GM15510 (cell line): ENCODE data around the gene ANTXR2.

ENCODE experiments used
- POLR2A ChIP-seq: IDR thresholded peaks from 3 replicates; pipeline ENCODE4 v1.6.1; 2011; ENCODE audit warnings: borderline replicate concordance; ENCODE audit not compliant: insufficient read length; ENCODE audit errors: extremely low read depth

Gene ANTXR2

GRCh38 chr4:80029364-80029763 is 43.7 kb downstream of the ANTXR2 start:
- no peak for TF ChIP-seq POLR2A

DNA sequence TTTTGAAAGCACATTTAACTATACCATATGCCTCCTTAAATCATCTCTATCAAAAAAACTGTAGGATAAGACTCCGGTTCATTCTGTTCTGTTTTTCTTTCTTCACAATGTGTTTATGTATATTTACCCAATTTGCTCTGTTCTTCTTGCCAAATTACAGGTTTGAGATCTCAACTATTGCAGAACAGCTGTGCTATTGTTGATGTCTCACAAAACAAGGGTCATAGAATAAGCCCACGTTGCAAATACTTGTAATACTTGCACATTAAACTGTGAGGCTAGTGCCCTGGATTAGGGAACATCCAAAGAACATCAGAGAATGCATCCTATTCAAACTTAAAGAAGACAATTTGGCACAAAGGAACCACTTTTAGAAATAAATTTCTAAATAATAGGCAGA is 45.4 kb downstream of the ANTXR2 start:
- TF ChIP-seq POLR2A = no peak

GRCh38 chr4:80026100-80026499 is 46.9 kb downstream of the ANTXR2 start:
- TF ChIP-seq POLR2A = no peak

GRCh38 chr4:80024335-80024734 is 48.7 kb downstream of the ANTXR2 start:
- no peak for TF ChIP-seq POLR2A

DNA sequence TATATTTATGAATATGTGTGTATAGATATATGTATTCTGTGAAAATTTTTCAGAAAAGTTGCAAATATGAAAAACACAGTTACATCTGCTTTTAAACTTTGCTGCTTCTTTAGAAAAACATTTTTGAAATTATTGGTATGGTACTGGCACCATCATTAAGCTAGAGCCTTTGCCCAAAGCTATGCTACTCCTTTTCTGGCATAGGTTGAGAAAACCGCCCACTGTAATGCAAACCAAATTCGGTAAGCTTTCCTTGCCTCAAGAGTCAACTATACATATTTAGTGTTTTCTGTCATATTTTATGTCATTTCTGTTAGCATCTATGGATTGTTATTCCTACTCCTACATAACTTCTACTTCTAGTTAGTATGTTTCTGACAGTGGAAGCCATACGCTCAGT is 50.7 kb downstream of the ANTXR2 start:
- no peak for TF ChIP-seq POLR2A

DNA sequence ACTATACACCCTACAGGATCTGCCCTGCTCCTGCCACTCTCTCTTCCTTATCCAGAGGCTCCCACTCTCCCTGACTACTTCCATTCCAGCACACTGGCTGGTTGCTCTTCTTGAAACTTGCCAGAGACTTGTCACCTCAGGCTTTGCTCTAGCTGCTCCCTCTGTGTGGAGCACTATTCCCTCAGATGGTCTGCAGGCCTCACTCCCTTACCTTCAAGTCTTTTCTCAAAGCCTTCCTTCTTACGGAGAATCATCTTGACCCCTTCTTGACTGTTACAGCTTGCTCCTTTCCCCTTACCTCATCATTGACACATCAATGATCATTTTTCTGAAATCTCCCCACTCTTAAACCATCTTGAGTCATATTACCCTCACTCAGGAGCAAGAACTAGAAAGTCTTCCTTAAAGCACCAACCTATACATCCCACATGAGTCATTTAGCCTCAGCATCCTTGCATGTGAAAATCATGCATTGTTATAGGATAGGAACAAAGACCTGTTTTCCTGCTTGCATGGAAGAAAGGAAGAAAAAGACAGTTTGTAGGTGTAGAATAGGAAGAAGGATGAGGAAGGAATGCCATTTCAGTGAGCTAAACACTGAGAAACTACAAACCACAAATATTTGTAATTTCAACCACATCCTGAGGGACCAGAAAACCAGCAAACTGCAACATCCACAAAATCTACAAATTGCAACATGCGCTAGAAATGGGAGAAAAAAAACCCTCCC is 55.7 kb downstream of the ANTXR2 start:
- TF ChIP-seq POLR2A = no peak

DNA sequence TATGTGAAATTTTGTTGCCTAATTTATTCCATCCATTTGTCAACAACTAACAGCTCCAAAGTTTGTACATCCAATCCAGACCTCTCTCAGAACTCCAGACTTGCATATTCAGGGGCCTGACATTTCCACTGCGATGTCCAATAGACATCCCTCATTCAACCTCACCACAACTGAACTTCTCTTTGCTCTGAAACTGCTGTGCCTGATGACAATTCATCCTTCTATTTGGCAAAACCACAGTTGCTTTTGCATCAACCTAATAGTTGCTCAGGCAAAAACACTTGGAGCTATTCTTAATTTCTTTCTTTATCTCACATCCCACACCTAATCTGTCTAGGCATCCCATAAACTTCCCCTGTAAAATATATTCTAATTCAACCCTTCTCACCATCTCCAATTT is 56.5 kb downstream of the ANTXR2 start:
- no peak for TF ChIP-seq POLR2A

- no peak for TF ChIP-seq POLR2A
Observed at GRCh38 chr4:80015407-80016189, 57.4 kb downstream of the ANTXR2 start.

DNA sequence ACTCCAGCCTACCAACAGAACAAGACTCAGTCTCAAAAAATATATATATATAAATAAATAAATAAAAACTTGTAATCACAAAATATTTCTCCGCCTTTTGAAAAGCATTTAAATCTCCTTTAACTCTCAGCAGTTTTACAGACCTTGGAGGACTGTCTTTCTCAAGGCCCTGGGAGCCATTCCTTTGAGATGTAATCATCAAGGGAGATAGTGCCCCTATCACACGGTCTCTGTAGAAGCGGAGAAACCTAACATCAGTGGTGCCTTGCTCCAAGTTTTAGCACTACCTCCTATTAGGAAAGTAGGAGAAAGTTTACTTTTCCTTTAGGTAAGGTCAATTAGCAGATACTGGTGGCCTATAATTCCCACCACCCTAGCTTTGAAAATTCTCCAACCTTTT is 58.5 kb downstream of the ANTXR2 start:
- no peak for TF ChIP-seq POLR2A

DNA sequence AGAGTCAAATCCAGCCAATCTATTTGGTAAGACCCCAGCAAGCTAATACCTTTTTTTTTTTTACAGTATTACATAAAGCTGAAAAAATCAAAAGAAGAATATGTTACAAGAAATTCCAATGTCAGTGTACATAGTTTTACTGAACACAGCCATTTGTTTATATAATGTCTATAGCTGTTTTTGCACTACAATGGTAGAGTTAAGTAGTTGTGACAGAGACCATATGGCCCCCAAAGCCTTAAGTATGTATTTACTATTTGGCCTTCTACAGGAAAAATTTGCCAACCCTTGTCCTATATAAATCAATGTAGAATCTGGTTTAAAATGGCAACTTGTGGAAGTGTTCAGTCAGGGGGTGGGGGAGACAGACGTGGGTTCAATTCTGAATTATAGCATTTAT is 60.7 kb downstream of the ANTXR2 start:
- no peak for TF ChIP-seq POLR2A

DNA sequence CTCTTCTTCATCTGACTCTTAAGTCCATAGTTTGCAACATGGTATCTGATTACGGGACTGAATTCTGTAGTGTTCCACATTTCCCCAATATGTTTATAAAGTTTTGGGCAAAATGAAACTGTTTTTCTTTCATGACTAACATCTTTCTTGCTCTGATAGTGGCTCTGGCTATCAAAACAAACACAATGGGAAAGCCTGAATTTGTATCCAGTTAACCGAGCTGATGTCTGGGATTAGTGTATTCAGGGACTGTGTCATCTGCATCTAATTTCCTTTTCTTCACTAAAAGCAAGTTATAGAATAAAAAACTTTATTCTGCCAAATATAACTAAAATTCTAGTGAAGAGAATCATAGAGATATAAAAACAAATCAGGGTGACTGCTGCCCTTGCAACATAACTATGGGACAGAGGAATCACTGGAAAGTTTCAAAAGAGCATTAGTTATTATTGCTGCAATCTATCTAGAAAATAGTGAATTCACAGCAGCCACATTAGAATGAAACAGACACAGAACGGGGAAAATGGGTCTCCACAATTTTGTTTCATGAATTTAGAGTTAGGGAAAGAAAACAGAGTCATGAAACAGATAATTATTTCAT is 61.3 kb downstream of the ANTXR2 start:
- no peak for TF ChIP-seq POLR2A

GRCh38 chr4:80010316-80010715 is 62.7 kb downstream of the ANTXR2 start:
- TF ChIP-seq POLR2A = no peak

- no peak for TF ChIP-seq POLR2A
Observed at GRCh38 chr4:80009806-80010205, 63.2 kb downstream of the ANTXR2 start.

DNA sequence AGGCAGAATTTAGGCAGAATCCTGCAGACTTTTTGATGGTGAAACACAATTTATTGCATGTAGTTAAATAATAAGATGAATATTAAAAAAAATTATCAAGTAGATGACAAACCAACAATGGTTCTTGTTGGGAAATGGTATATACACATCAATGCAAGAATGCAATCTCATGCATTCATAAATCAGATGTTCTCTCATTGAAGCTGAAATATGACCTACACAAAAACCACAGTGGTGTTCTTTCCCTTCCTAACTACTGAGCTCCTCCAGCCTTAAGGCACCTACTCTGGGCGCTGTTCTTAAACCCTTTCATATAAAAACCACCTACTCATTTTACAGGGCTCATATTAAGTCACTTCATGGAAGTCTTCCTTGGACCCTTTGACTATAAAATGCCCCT is 64.1 kb downstream of the ANTXR2 start:
- TF ChIP-seq POLR2A = no peak

DNA sequence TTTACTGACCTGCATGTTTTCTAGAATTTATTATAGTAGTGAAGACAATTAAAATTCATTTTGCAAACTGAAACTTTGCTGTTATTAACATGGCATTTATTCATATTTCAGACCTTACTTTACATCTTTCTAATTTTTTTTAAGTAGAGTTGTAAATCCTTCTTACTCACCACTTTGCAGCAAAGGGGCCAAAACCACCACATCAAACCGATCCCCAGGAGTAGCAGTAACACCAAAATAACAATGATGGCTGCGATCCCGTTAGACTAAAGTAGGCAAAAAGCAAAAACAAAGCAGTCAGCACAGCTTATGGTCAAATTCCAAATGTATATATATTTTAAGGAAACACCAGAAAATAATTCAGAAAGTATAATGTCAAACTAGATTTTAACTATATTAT is 64.7 kb downstream of the ANTXR2 start:
- no peak for TF ChIP-seq POLR2A

- no peak for TF ChIP-seq POLR2A
Observed at GRCh38 chr4:80007745-80008149, 65.3 kb downstream of the ANTXR2 start.
